GM12891 (cell line): ENCODE data around the gene NEK11.

ENCODE experiments used
- PAX5 ChIP-seq: IDR thresholded peaks from 2 replicates; pipeline ENCODE4 v1.6.1; 2011; ENCODE audit warnings: low read length, moderate library complexity, mild to moderate bottlenecking; ENCODE audit not compliant: insufficient read depth, severe bottlenecking
- POLR2A ChIP-seq: IDR thresholded peaks from 2 replicates; pipeline ENCODE4 v1.6.1; 2011; ENCODE audit warnings: low read depth, low read length, control low read depth
- POLR2AphosphoS5 ChIP-seq: IDR thresholded peaks from 2 replicates; pipeline ENCODE4 v1.6.1; 2011; ENCODE audit warnings: low read depth, low read length, control low read depth
- SPI1 ChIP-seq: IDR thresholded peaks from 2 replicates; pipeline ENCODE4 v1.6.1; 2011; ENCODE audit warnings: low read depth, low read length, control low read depth
- TAF1 ChIP-seq: IDR thresholded peaks from 2 replicates; pipeline ENCODE4 v1.6.1; 2011; ENCODE audit warnings: low read depth, low read length, control low read depth

GRCh38 chr3:131363275-131363674, 336.6 kb downstream of the NEK11 start:
- TF ChIP-seq POLR2A (no peak), POLR2AphosphoS5 (no peak), TAF1 (no peak), SPI1 (no peak), PAX5 (no peak)
